ENCODE results near the gene VTI1A. TPM values are rescaled to one million over a fixed set of nuclear protein-coding genes. Genes with fewer than 3 reads are reported as not detected.

The VTI1A gene
- total RNA-seq, 4 donors from 2014 or later = 21.5 to 50.6 (median 37.5) TPM

GRCh38 chr10:112794201-112794600, 347.2 kb downstream of the VTI1A start:
- Histone ChIP-seq H3K27ac (no peak overlapping the region), H3K4me1 (no peaks in the 10 kb centered on the region), H3K27me3 (no peaks in the 10 kb centered on the region), H3K4me3 (no peak overlapping the region), H3K9me3 (no peaks in the 10 kb centered on the region), H3K36me3 (no peaks in the 10 kb centered on the region)
- intact Hi-C loops (cut with DNase I; ENCODE audit: low total_unique reads) = no loop called here
- DNase-seq = no peak
- TF ChIP-seq CTCF (IDR thresholded peaks at IDR 0.05) (no peak), POLR2A (IDR thresholded peaks at IDR 0.05) (no peak)

GRCh38 chr10:112795067-112795466, 348.1 kb downstream of the VTI1A start:
- Histone ChIP-seq H3K9me3 (no peaks in the 10 kb centered on the region), H3K27me3 (no peaks in the 10 kb centered on the region), H3K4me3 (no peak overlapping the region), H3K36me3 (no peaks in the 10 kb centered on the region), H3K27ac (no peak overlapping the region), H3K4me1 (no peaks in the 10 kb centered on the region)
- intact Hi-C loops (cut with DNase I; ENCODE audit: low total_unique reads) = no loop called here
- no peak for DNase-seq
- TF ChIP-seq CTCF (IDR thresholded peaks at IDR 0.05) = no peak
- TF ChIP-seq POLR2A (IDR thresholded peaks at IDR 0.05) = no peak

GRCh38 chr10:112797197-112797596, 350.2 kb downstream of the VTI1A start:
- intact Hi-C loops (cut with DNase I; ENCODE audit: low total_unique reads) = no loop called here
- H3K9me3 ChIP-seq = no peaks in the 10 kb centered on the region
- H3K27me3 ChIP-seq = no peaks in the 10 kb centered on the region
- H3K4me3 ChIP-seq = no peak overlapping the region
- H3K4me1 ChIP-seq = no peaks in the 10 kb centered on the region
- no peak for DNase-seq
- H3K27ac ChIP-seq = no peak overlapping the region
- TF ChIP-seq CTCF (IDR thresholded peaks at IDR 0.05) = no peak
- TF ChIP-seq POLR2A (IDR thresholded peaks at IDR 0.05) = no peak
- H3K36me3 ChIP-seq = no peaks in the 10 kb centered on the region

DNA sequence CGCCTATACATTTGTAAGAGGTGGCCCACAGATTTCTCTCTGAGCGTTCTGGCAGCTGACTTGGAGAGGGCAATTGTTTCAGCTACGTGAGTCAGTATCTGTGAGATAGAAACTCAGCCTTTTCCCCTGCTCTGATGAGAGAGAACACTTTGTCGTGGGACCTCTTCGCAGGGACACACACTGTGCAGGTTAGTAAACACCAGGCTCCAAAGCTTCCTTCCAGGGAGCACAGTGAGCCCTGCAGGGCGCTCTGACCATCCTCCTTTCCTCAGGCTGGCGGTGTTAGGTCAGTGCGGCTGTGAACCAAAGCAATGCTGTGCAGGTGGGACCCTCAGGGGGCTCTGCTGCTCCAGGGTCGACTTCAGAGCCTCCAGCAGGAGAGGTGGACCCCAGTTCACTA, 350.8 kb downstream of the VTI1A start:
- Histone ChIP-seq H3K27me3 (no peaks in the 10 kb centered on the region), H3K9me3 (no peaks in the 10 kb centered on the region), H3K36me3 (no peaks in the 10 kb centered on the region), H3K27ac (no peak overlapping the region), H3K4me1 (no peaks in the 10 kb centered on the region), H3K4me3 (no peak overlapping the region)
- TF ChIP-seq POLR2A (IDR thresholded peaks at IDR 0.05) (no peak), CTCF (IDR thresholded peaks at IDR 0.05) (no peak)
- DNase-seq = no peak
- intact Hi-C loops (cut with DNase I; ENCODE audit: low total_unique reads) = no loop called here

DNA sequence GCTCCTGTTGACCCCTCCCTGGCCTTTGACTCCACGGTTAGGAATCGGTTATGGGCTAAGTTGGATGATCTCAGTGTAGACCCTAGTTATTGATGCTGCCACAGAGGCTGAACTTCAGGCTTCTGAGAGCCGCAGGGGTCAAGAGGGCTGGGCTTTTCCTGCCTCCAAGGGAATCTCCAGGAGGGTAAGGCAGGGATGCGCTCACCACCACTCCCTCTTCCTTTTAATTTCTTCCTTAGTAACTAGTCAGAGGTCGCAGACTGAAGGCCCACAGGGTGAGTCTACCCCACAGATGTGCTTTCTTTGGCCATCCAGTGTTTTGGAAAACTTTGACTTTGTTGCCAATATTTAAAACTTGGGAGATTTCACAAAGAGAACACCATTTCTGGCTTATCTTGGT, 352.0 kb downstream of the VTI1A start:
- no peak for DNase-seq
- TF ChIP-seq CTCF (IDR thresholded peaks at IDR 0.05) (no peak), POLR2A (IDR thresholded peaks at IDR 0.05) (no peak)
- Histone ChIP-seq H3K4me3 (no peak overlapping the region), H3K27me3 (no peaks in the 10 kb centered on the region), H3K27ac (no peak overlapping the region), H3K9me3 (no peaks in the 10 kb centered on the region), H3K4me1 (no peaks in the 10 kb centered on the region), H3K36me3 (no peaks in the 10 kb centered on the region)
- intact Hi-C loops (cut with DNase I; ENCODE audit: low total_unique reads) = no loop called here

Data from uterus (tissue), 4 donors.